T-helper 22 cell (primary cell): ENCODE results near the gene WDR17.

ENCODE experiments used
- DNase-seq: peaks from one replicate; pipeline ENCODE4 v3.0.0-alpha.2; 2020; ENCODE audit warnings: low read depth

WDR17 gene

DNA sequence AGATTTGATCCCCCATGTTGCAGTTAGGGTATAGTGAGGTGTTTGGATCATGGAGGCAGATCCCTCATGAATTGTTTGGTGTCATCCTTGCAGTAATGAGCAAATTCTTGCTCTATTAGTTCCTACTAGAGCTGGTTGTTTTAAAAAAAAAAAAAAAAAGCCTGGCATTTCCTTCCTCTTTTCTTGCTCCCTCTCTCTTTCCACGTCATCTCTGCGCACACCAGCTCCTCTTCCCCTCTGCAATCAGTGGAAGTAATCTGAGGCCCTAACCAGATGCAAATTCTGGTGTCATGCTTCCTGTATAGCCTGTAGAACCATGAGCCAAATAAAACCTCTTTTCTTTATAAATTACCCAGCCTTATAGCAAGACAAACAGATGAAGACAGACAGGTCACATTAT lies 24.5 kb downstream of the WDR17 start:
- no peak for DNase-seq

DNA sequence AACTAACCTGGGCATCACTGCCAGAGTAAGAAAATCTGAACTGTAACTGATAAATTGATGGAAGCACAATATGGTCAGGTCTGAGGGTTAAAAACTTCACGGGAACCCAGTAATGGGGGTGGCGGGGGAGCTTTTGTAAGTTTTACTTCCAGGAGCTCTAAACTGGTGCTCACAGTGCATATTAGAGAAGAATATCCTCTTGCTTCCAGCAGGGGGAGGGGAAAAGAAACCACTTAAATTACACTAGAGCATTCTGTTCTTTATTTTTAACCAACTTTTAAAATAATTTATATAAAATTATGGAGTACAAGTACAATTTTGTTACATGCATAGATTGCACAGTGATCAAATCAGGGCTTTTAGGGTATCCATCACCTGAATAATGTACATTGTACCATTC lies 33.7 kb downstream of the WDR17 start:
- DNase-seq: no peak

- DNase-seq: no peak
Measured at GRCh38 chr4:176102414-176103063, 36.9 kb downstream of the WDR17 start.

- DNase-seq: no peak
Measured at GRCh38 chr4:176107695-176108094, 42.1 kb downstream of the WDR17 start.

- DNase-seq: no peak
Measured at GRCh38 chr4:176123710-176124407, 58.2 kb downstream of the WDR17 start.

GRCh38 chr4:176125063-176125462 lies 59.4 kb downstream of the WDR17 start:
- DNase-seq: no peak

DNA sequence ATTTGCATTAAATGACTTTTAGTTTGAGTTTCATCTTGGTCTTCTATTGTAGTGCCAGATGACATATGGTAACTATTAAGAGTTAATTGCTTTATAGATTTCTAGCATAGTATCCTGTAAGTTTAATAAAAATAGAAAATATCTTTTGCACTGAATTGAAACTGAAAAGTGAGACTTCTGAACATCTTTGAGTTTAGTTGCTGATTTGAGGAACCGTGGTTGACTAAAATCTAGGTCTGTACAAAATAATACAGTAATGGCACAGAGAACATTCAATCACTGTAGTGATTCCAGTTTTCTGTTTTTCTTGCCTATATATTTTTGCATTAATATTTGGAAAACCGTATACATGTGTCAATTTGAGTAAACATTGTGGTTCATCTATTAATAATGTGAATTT lies 69.0 kb downstream of the WDR17 start:
- no peak for DNase-seq

DNA sequence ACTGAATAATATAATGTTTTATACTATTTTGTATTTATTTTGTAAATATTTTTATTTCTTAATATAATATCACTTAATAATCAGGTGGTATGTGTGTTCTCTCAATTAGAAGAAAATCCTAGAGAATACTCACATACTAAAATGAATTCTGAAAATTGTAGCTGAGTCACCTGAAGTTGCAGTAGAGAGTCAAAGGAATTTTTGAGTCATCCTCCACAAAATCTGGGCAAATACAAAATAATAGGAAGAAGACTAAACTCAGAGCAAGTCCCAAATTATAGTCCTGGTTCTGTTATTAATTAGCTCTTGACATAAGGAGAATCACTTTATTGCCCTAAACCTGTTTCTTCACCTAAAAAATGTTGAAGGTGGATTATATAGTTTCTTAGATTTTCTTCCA lies 72.0 kb downstream of the WDR17 start:
- no peak for DNase-seq

GRCh38 chr4:176139518-176139917 lies 73.9 kb downstream of the WDR17 start:
- no peak for DNase-seq

- DNase-seq: no peak
Measured at GRCh38 chr4:176142253-176142652, 76.6 kb downstream of the WDR17 start.

- no peak for DNase-seq
Measured at GRCh38 chr4:176149680-176150355, 84.2 kb downstream of the WDR17 start.

DNA sequence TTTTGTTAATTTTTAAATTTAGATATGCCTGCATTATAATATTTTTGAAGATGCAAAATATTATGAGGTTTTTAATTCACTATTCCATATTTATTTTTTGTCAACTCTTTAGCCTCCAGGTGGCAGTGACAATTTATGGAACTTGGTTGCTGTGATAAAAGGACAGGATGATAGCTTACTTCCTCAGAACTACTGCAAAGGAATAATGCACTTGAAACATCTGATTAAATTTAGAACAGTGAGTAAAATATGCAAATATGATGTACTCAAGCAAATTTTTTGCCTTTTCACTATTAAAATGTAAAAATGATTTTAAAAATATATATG lies 84.7 kb downstream of the WDR17 start:
- DNase-seq: no peak

- no peak for DNase-seq
Measured at GRCh38 chr4:176150704-176151103, 85.1 kb downstream of the WDR17 start.

DNA sequence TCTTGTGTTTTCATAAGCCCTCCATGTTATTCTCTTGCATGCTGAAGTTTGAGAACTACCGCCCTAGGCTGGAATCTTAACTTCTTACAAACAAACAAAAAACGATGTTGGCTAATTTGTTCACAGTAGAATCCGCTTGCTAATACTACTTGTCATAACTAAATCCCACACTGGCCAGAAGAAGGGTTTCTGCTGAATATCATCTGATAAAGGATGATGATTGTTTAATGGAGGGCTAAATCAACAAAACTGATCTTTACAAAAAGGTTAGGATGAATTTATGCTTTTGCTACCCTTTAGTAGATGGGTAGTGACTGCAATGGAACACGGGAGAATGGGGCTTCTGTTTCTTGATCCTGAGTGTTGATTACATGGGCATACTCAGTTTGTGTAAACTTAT lies 87.5 kb downstream of the WDR17 start:
- DNase-seq: no peak

DNA sequence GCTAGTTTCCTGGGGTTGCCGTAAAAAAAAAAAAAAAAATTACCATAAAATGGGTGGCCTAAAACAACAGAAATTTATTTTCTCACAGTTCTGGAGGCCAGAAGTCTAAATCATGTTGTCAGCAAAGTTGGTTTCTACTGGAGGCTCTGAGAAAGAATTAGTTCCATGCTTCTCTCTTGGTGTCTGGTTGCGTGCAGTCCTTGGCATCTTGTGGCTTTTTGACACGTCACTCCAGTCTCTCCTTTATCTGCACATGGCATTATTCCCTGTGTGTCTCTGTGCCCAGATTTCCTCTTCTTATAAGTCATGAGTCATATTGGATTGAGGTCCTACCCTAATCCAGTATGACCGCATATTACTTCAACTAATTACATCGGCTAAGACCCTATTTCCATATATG lies 91.0 kb downstream of the WDR17 start:
- no peak for DNase-seq

GRCh38 chr4:176163041-176163440 lies 97.4 kb downstream of the WDR17 start:
- DNase-seq: no peak

- DNase-seq: no peak
Measured at GRCh38 chr4:176185051-176185450, 119.4 kb downstream of the WDR17 start.

- DNase-seq: no peak
Measured at GRCh38 chr4:176186067-176186466, 120.4 kb downstream of the WDR17 start.

DNA sequence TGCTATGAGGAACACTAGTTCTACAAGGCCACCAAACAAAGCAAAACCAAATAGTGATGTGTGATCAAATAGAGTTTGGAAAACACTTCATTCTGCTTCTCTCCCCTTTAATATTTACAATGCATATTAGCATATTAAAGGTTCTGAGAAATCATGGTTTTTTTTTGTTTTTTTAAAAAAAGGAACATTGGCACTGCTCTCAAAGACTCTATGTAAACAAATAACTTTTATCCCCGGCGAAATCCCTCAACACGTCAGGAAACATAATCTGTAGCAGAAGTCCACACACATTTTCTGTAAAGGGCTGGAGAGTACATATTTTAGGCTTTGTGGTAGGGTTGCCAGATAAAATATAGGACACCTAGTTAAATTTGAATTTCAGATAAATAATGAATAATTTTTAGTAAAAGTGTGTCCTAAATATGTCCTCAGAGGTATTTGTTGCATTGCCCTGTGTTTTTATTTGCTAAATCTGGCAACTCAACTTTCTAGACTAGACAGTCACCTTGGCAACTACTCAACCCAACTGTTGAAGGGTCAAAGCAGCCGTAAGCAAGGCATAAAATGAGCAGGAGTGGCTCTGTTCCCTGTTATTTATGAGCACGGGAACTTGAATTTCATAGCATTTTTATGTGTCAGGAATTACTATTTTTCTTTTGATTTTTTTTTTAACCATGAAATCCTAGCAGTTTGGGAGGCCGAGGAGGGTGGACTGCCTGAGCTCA lies 121.2 kb downstream of the WDR17 start:
- DNase-seq: no peak

DNA sequence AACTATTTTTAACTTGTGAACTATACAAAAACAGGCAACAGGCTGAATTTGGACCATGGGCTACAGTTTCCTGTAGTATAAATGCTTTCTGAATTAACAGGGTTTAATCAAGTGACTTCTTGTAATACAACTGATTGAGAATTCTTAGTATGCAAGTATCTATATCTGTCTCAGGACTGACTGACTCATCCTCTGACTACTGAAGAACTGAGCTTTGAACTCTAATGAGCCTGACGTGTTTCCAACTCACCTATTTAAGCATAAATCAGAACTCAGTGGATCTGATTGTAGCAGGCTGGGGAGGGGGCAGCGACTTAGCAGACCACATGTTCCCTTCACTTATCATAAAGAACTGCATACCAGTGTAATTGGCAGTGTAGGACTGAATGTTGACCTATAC lies 122.0 kb downstream of the WDR17 start:
- DNase-seq: no peak

- DNase-seq: no peak
Measured at GRCh38 chr4:176188654-176189053, 123.0 kb downstream of the WDR17 start.

DNA sequence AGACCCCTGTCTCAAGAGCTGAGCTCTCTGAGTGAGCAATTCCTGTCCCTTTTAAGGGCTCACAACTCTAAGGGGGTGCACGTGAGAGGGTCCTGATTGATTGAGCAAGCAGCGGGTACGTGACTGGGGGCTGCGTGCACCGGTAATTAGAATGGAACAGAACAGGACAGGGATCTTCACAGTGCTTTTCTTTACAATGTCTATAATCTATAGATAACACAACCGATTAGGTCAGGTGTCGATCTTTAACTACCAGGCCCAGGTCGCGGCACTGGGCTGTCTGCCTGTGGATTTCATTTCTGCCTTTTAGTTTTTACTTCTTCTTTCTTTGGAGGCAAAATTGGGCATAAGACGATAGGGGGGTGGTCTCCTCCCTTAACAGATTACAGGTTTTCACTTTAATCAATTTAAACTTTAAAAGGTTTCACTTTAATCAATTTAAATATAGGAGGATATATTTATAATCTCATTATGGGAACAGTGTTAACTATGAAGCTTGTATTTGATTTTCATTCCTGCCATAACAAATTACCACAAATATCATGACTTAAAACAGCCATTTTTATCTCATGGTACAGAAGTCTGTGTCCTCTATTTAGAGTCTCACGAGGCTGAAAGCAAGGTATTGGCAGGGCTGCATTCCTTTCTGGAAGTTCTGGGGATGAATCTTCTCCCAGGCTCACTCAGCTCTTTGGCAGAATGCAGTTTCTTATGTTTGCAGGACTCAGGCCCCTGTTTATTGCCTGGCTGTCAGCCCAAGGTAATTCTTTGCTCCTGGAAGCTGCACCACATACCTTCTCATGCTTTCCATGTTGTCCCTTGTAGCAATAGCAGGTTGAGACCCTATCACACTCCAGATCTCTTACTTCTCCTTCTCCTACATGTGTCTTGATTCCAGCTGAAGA lies 124.5 kb downstream of the WDR17 start:
- no peak for DNase-seq
